Stimulated activated naive B cell treated with anti-CD40 and anti-IgM and Interleukin-4, amounts not matched to agents 10 μg/mL and 1 μg/mL and 100 μg/mL, for 72 hours (primary cell): ENCODE measurements around the gene ALKAL2.
A peak's percentile ranks its signal among the peaks of the same experiment; 100 is the strongest.
"Not testable (repeated sequence)": the region's sequence is repeated elsewhere in the genome, so short reads cannot be mapped to it uniquely, and the experiment has no call there.

ENCODE experiments used
- ATAC-seq, 2 donors: fragments of 150-1000 bp; cut with Tn5 transposase; replicated peaks; 2 replicates each; pipeline ENCODE4 v1.10.0; 2021; ENCODE audit warnings: moderate library complexity in 1 of 2
- DNase-seq: peaks from one replicate; pipeline ENCODE4 v3.0.0; 2021
- H3K27ac Mint-ChIP-seq: one replicate; pipeline ENCODE4 v1.8.0; 2022; ENCODE audit warnings: mild to moderate bottlenecking, mixed read lengths
- H3K27me3 Mint-ChIP-seq, 2 donors: one replicate each; pipeline ENCODE4 v1.8.0; 2022; ENCODE audit warnings: mixed read lengths in 2 of 2
- H3K36me3 Mint-ChIP-seq, 2 donors: one replicate each; pipeline ENCODE4 v1.8.0; 2022; ENCODE audit warnings: mixed read lengths in 2 of 2, mild to moderate bottlenecking in 1 of 2
- H3K4me1 Mint-ChIP-seq, 2 donors: one replicate each; pipeline ENCODE4 v1.8.0; 2022; ENCODE audit warnings: mixed read lengths in 2 of 2, mild to moderate bottlenecking in 1 of 2
- H3K4me3 Mint-ChIP-seq, 2 donors: one replicate each; pipeline ENCODE4 v1.8.0; 2022; ENCODE audit warnings: mild to moderate bottlenecking in 2 of 2, mixed read lengths in 2 of 2, moderate library complexity in 1 of 2
- H3K9me3 Mint-ChIP-seq, 2 donors: one replicate each; pipeline ENCODE4 v1.8.0; 2022; ENCODE audit warnings: mixed read lengths in 2 of 2, mild to moderate bottlenecking in 1 of 2

Gene ALKAL2

GRCh38 chr2:287911-288757 lies at the start of gene ALKAL2:
TSS of gene ALKAL2 (minus strand) at chr2:288091. CDS start at chr2:287835, 256 bp downstream.
- Mint-ChIP-seq H3K4me3 (peak within 1 kb of the TSS; percentile 46 to 77), H3K27me3 (peaks cover 20 to 28% of the 10 kb centered on the region in 2 donors), H3K36me3 (peaks cover 8 to 12% of the 10 kb centered on the region in 2 donors), H3K27ac (no peak within 1 kb of the TSS), H3K4me1 (peaks cover 3 to 16% of the 10 kb centered on the region in 2 donors), H3K9me3 (no peaks in the 10 kb centered on the region)
- ATAC-seq (peak in 1 of 2 donors; percentile 11), DNase-seq (no peak)

GRCh38 chr2:336949-337348 lies 49.1 kb upstream of the ALKAL2 start:
- not testable (repeated sequence) for H3K27me3 Mint-ChIP-seq, H3K27ac Mint-ChIP-seq, ATAC-seq, H3K4me3 Mint-ChIP-seq, DNase-seq
- Mint-ChIP-seq H3K36me3 (peaks cover 14 to 17% of the 10 kb centered on the region in 2 donors), H3K9me3 (peaks cover 22 to 26% of the 10 kb centered on the region in 2 donors), H3K4me1 (peaks cover 8 to 11% of the 10 kb centered on the region in 2 donors)

GRCh38 chr2:336360-336759 lies 48.5 kb upstream of the ALKAL2 start:
- Mint-ChIP-seq H3K9me3 (peaks cover 22 to 26% of the 10 kb centered on the region in 2 donors), H3K4me1 (peaks cover 4 to 7% of the 10 kb centered on the region in 2 donors), H3K27me3 (peaks cover 8% of the 10 kb centered on the region in 2 donors), H3K4me3 (no peak overlapping the region), H3K36me3 (peaks cover 14 to 17% of the 10 kb centered on the region in 2 donors), H3K27ac (no peak overlapping the region)
- no peak for DNase-seq
- ATAC-seq: no peak

GRCh38 chr2:332592-332991 lies 44.7 kb upstream of the ALKAL2 start:
- Mint-ChIP-seq H3K4me1 (no peaks in the 10 kb centered on the region), H3K27ac (no peak overlapping the region), H3K36me3 (peaks cover 9 to 14% of the 10 kb centered on the region in 2 donors), H3K9me3 (peaks cover 18 to 21% of the 10 kb centered on the region in 2 donors), H3K4me3 (no peak overlapping the region), H3K27me3 (peaks cover 25 to 29% of the 10 kb centered on the region in 2 donors)
- DNase-seq (no peak), ATAC-seq (no peak)

GRCh38 chr2:328761-329160 lies 40.9 kb upstream of the ALKAL2 start:
- Mint-ChIP-seq H3K27ac (no peak overlapping the region), H3K4me3 (no peak overlapping the region), H3K36me3 (peaks cover 5 to 9% of the 10 kb centered on the region in 2 donors), H3K27me3 (peaks cover 37 to 41% of the 10 kb centered on the region in 2 donors), H3K4me1 (no peaks in the 10 kb centered on the region), H3K9me3 (peaks cover 14 to 21% of the 10 kb centered on the region in 2 donors)
- DNase-seq (no peak), ATAC-seq (no peak)

- peaks cover 18 to 22% of the 10 kb centered on the region in 2 donors for H3K9me3 Mint-ChIP-seq
- no peak for DNase-seq
- H3K27ac Mint-ChIP-seq: no peak overlapping the region
- peaks cover 24 to 29% of the 10 kb centered on the region in 2 donors for H3K27me3 Mint-ChIP-seq
- ATAC-seq: no peak
- peaks cover 7 to 10% of the 10 kb centered on the region in 2 donors for H3K4me1 Mint-ChIP-seq
- H3K36me3 Mint-ChIP-seq: peaks cover 7 to 9% of the 10 kb centered on the region in 2 donors
- H3K4me3 Mint-ChIP-seq: no peak overlapping the region
These were observed 35.1 kb upstream of the ALKAL2 start for GRCh38 chr2:323035-323434.

- Mint-ChIP-seq H3K27me3 (peaks cover 22 to 23% of the 10 kb centered on the region in 2 donors), H3K4me3 (no peak overlapping the region), H3K36me3 (peaks cover 6% of the 10 kb centered on the region in 2 donors), H3K27ac (no peak overlapping the region), H3K4me1 (peaks cover 7 to 10% of the 10 kb centered on the region in 2 donors), H3K9me3 (peaks cover 16 to 17% of the 10 kb centered on the region in 2 donors)
- DNase-seq: no peak
- ATAC-seq: no peak
These were observed 34.4 kb upstream of the ALKAL2 start for GRCh38 chr2:322326-322725.

GRCh38 chr2:320561-320960 lies 32.7 kb upstream of the ALKAL2 start:
- Mint-ChIP-seq H3K27me3 (peaks cover 11 to 19% of the 10 kb centered on the region in 2 donors), H3K36me3 (peaks cover 5% of the 10 kb centered on the region in 2 donors), H3K27ac (peak overlapping the region; percentile 67), H3K4me1 (peaks cover 7 to 10% of the 10 kb centered on the region in 2 donors), H3K4me3 (no peak overlapping the region), H3K9me3 (peaks cover 7 to 8% of the 10 kb centered on the region in 2 donors)
- ATAC-seq: no peak
- DNase-seq: no peak

GRCh38 chr2:319059-319600 lies 31.2 kb upstream of the ALKAL2 start:
- Mint-ChIP-seq H3K27ac (peak overlapping the region; percentile 92), H3K36me3 (peaks cover 5% of the 10 kb centered on the region in 2 donors), H3K27me3 (peaks cover 13 to 16% of the 10 kb centered on the region in 2 donors), H3K4me3 (peak overlapping the region; percentile 57 to 74), H3K9me3 (peaks cover 7 to 8% of the 10 kb centered on the region in 2 donors), H3K4me1 (peaks cover 7 to 10% of the 10 kb centered on the region in 2 donors)
- no peak for DNase-seq
- ATAC-seq: no peak

GRCh38 chr2:317501-318424 lies 29.9 kb upstream of the ALKAL2 start:
- ATAC-seq (no peak), DNase-seq (no peak)
- peaks cover 7 to 10% of the 10 kb centered on the region in 2 donors for H3K4me1 Mint-ChIP-seq
- H3K36me3 Mint-ChIP-seq: peaks cover 5% of the 10 kb centered on the region in 2 donors
- H3K9me3 Mint-ChIP-seq: peaks cover 7 to 8% of the 10 kb centered on the region in 2 donors
- peaks cover 11 to 14% of the 10 kb centered on the region in 2 donors for H3K27me3 Mint-ChIP-seq
- H3K4me3 Mint-ChIP-seq: no peak overlapping the region
- H3K27ac Mint-ChIP-seq: peak overlapping the region; percentile 92

- peaks cover 7 to 8% of the 10 kb centered on the region in 2 donors for H3K9me3 Mint-ChIP-seq
- no peak overlapping the region for H3K27ac Mint-ChIP-seq
These were observed 28.5 kb upstream of the ALKAL2 start for GRCh38 chr2:316381-316780.

GRCh38 chr2:315925-316324 lies 28.0 kb upstream of the ALKAL2 start:
- not testable (repeated sequence) for H3K9me3 Mint-ChIP-seq, H3K4me1 Mint-ChIP-seq, ATAC-seq, DNase-seq, H3K27ac Mint-ChIP-seq, H3K4me3 Mint-ChIP-seq, H3K36me3 Mint-ChIP-seq
- peaks cover 11% of the 10 kb centered on the region in 2 donors for H3K27me3 Mint-ChIP-seq

More at GRCh38 chr2:316381-316780, 28.5 kb upstream of the ALKAL2 start:
- ATAC-seq (no peak), DNase-seq (no peak)
- Mint-ChIP-seq H3K36me3 (peaks cover 5% of the 10 kb centered on the region in 2 donors), H3K4me1 (peaks cover 5 to 7% of the 10 kb centered on the region in 2 donors), H3K4me3 (no peak overlapping the region), H3K27me3 (peaks cover 11% of the 10 kb centered on the region in 2 donors)

GRCh38 chr2:314561-315336 lies 26.9 kb upstream of the ALKAL2 start:
- Mint-ChIP-seq H3K27me3 (peaks cover 11% of the 10 kb centered on the region in 2 donors), H3K27ac (no peak overlapping the region), H3K4me1 (peaks cover 5 to 7% of the 10 kb centered on the region in 2 donors), H3K9me3 (peaks cover 7 to 8% of the 10 kb centered on the region in 2 donors), H3K4me3 (no peak overlapping the region), H3K36me3 (peaks cover 5% of the 10 kb centered on the region in 2 donors)
- ATAC-seq (no peak), DNase-seq (no peak)
